IMR-90 (cell line): ENCODE measurements around the gene MRAP. TPM values are rescaled to one million over a fixed set of nuclear protein-coding genes. Genes with fewer than 3 reads are reported as not detected.

Experiments used
- ATAC-seq: fragments of 200-7000 bp; cut with Tn5 transposase; 2 replicates; pipeline ENCODE4 v1.9.1; 2020; ENCODE audit warnings: low read depth, mild to moderate bottlenecking, moderate library complexity
- BruUV-seq: library from RNA; stranded (reverse); fragments of 400-500 nt; replicated peaks from 2 replicates; lab custom pipeline; 2021; lab: Mats Ljungman, UMichigan
- CTCF ChIA-PET: fragments of 300-600 bp; formaldehyde crosslinking; extraction: SDS; loops from one replicate; lab custom pipeline; 2021; ENCODE audit warnings: antibody characterized with exemption; lab: Yijun Ruan, JAX
- POLR2A ChIA-PET: fragments of 300-600 bp; sonication (Branson Sonifier 250); formaldehyde crosslinking; loops from one replicate; lab custom pipeline; 2022; ENCODE audit warnings: antibody characterized with exemption; ENCODE audit not compliant: unreplicated experiment; lab: Charles Lee
- DNase-seq: peaks from one replicate; pipeline ENCODE4 v3.0.0; 2013
- H2AFZ ChIP-seq: replicated peaks from 2 replicates; pipeline ENCODE3; 2013; ENCODE audit warnings: low read length, mild to moderate bottlenecking; ENCODE audit not compliant: poor library complexity
- H2AK5ac ChIP-seq: 2 replicates; pipeline ENCODE4 v1.6.1; 2013; ENCODE audit warnings: low read depth, low read length, inconsistent platforms
- H2AK9ac ChIP-seq: replicated peaks from 2 replicates; pipeline ENCODE3; 2013; ENCODE audit warnings: mild to moderate bottlenecking, low read depth, low read length, moderate library complexity; ENCODE audit not compliant: poor library complexity
- H2BK120ac ChIP-seq: 2 replicates; pipeline ENCODE4 v1.6.1; 2013; ENCODE audit warnings: low read depth, low read length, inconsistent platforms
- H2BK15ac ChIP-seq: 3 replicates; pipeline ENCODE4 v1.6.1; 2013; ENCODE audit warnings: low read depth, low read length, inconsistent platforms
- H2BK20ac ChIP-seq: 2 replicates; pipeline ENCODE4 v1.6.1; 2013; ENCODE audit warnings: low read depth, mild to moderate bottlenecking, inconsistent platforms, low read length, moderate library complexity
- H2BK5ac ChIP-seq: 2 replicates; pipeline ENCODE4 v1.6.1; 2013; ENCODE audit warnings: mild to moderate bottlenecking, low read depth, low read length, inconsistent platforms; ENCODE audit not compliant: poor library complexity, severe bottlenecking
- H3K14ac ChIP-seq: replicated peaks from 2 replicates; pipeline ENCODE4 v1.6.1; 2013; ENCODE audit warnings: low read depth, low read length, inconsistent platforms
- H3K18ac ChIP-seq: 2 replicates; pipeline ENCODE4 v1.6.1; 2013; ENCODE audit warnings: low read depth, low read length, control low read depth
- H3K23ac ChIP-seq: 2 replicates; pipeline ENCODE4 v1.6.1; 2013; ENCODE audit warnings: low read depth, low read length, inconsistent platforms
- H3K27ac ChIP-seq: 2 replicates; pipeline ENCODE4 v1.5.1; 2013; ENCODE audit warnings: mild to moderate bottlenecking, control low read depth, low read length; ENCODE audit not compliant: insufficient read depth
- H3K27me3 ChIP-seq: 2 replicates; pipeline ENCODE4 v1.6.1; 2013; ENCODE audit warnings: low read length; ENCODE audit not compliant: control insufficient read depth, insufficient read depth
- H3K36me3 ChIP-seq: 2 replicates; pipeline ENCODE4 v1.6.1; 2013; ENCODE audit warnings: low read length, mixed read lengths; ENCODE audit not compliant: control insufficient read depth, insufficient read depth
- H3K4ac ChIP-seq: 2 replicates; pipeline ENCODE4 v1.6.1; 2013; ENCODE audit warnings: low read depth, low read length, inconsistent platforms
- H3K4me1 ChIP-seq: 2 replicates; pipeline ENCODE4 v1.6.1; 2013; ENCODE audit warnings: low read length, mixed read lengths; ENCODE audit not compliant: control insufficient read depth, insufficient read depth
- H3K4me2 ChIP-seq: 2 replicates; pipeline ENCODE4 v1.6.1; 2013; ENCODE audit warnings: low read depth, mild to moderate bottlenecking, control low read depth, low read length, moderate library complexity
- H3K4me3 ChIP-seq: 2 replicates; pipeline ENCODE4 v1.5.1; 2013; ENCODE audit warnings: low read depth, mild to moderate bottlenecking, control low read depth, low read length, moderate library complexity; ENCODE audit not compliant: insufficient read depth
- H3K56ac ChIP-seq: 2 replicates; pipeline ENCODE4 v1.6.1; 2013; ENCODE audit warnings: low read length, inconsistent platforms; ENCODE audit not compliant: insufficient read depth; ENCODE audit errors: extremely low read depth
- H3K79me1 ChIP-seq, 2 experiments: 2 replicates each; pipeline ENCODE4 v1.6.1; 2013; ENCODE audit warnings: low read length in 2 of 2, inconsistent platforms in 1 of 2, low read depth in 1 of 2
- H3K9ac ChIP-seq: 2 replicates; pipeline ENCODE4 v1.6.1; 2013; ENCODE audit warnings: low read depth, low read length, control low read depth
- H3K9me1 ChIP-seq: 2 replicates; pipeline ENCODE4 v1.6.1; 2013; ENCODE audit warnings: low read length, inconsistent platforms; ENCODE audit not compliant: insufficient read depth
- H3K9me3 ChIP-seq: 2 replicates; pipeline ENCODE4 v1.6.1; 2013; ENCODE audit warnings: low read length; ENCODE audit not compliant: control insufficient read depth, insufficient read depth
- H4K20me1 ChIP-seq: 2 replicates; pipeline ENCODE4 v1.6.1; 2013; ENCODE audit warnings: low read length, inconsistent platforms; ENCODE audit not compliant: insufficient read depth
- H4K5ac ChIP-seq: 2 replicates; pipeline ENCODE4 v1.6.1; 2013; ENCODE audit warnings: mild to moderate bottlenecking, low read depth, low read length, control low read depth
- H4K8ac ChIP-seq, 2 experiments: 2 replicates each; pipeline ENCODE4 v1.6.1; 2013; ENCODE audit warnings: low read depth in 2 of 2, low read length in 2 of 2, control low read depth in 1 of 2, inconsistent platforms in 1 of 2
- H4K91ac ChIP-seq: 2 replicates; pipeline ENCODE4 v1.6.1; 2013; ENCODE audit warnings: low read depth, low read length, inconsistent platforms; ENCODE audit not compliant: insufficient read depth
- BHLHE40 ChIP-seq: fragments of 150-350 bp; IDR thresholded peaks from 2 replicates; pipeline ENCODE4 v1.6.1; 2016; ENCODE audit warnings: mild to moderate bottlenecking, low read depth, low read length
- CEBPB ChIP-seq: IDR thresholded peaks from 2 replicates; pipeline ENCODE4 v1.6.1; 2012; ENCODE audit warnings: low read depth, low read length, improper control_type of control experiment
- CHD1 ChIP-seq: IDR thresholded peaks from 2 replicates; pipeline ENCODE4 v1.6.1; 2012; ENCODE audit warnings: low read depth, low read length, improper control_type of control experiment
- ELK1 ChIP-seq: fragments of 150-350 bp; IDR thresholded peaks from 2 replicates; pipeline ENCODE4 v1.6.1; 2016; ENCODE audit warnings: low read depth, mild to moderate bottlenecking, low read length, moderate library complexity, borderline replicate concordance
- FOS ChIP-seq: fragments of 150-350 bp; IDR thresholded peaks from 2 replicates; pipeline ENCODE4 v1.6.1; 2016; ENCODE audit warnings: low read depth, low read length
- MAFK ChIP-seq: IDR thresholded peaks from 2 replicates; pipeline ENCODE4 v1.6.1; 2012; ENCODE audit warnings: low read depth, low read length, improper control_type of control experiment
- NFE2L2 ChIP-seq: fragments of 150-350 bp; IDR thresholded peaks from 2 replicates; pipeline ENCODE4 v1.6.1; 2016; ENCODE audit warnings: low read depth, mild to moderate bottlenecking, low read length
- POLR2A ChIP-seq: IDR thresholded peaks from 2 replicates; pipeline ENCODE4 v1.6.1; 2012; ENCODE audit warnings: mild to moderate bottlenecking, low read depth, low read length
- RAD21 ChIP-seq: IDR thresholded peaks from 2 replicates; pipeline ENCODE4 v1.6.1; 2012; ENCODE audit warnings: low read length, improper control_type of control experiment
- RFX5 ChIP-seq: IDR thresholded peaks from 2 replicates; pipeline ENCODE4 v1.8.0; 2012; ENCODE audit warnings: low read depth, mild to moderate bottlenecking, low read length, moderate library complexity
- SMC3 ChIP-seq: fragments of 150-350 bp; IDR thresholded peaks from 2 replicates; pipeline ENCODE4 v1.6.1; 2016; ENCODE audit warnings: low read depth, mild to moderate bottlenecking, antibody characterized with exemption, low read length, moderate library complexity
- USF2 ChIP-seq: fragments of 150-350 bp; IDR thresholded peaks from 2 replicates; pipeline ENCODE4 v1.6.1; 2017; ENCODE audit warnings: mild to moderate bottlenecking, antibody characterized with exemption, low read length, low read depth
- WGBS, 2 experiments: methylation state at CpG; one replicate each; pipeline versions ENCODE4 v1.1.5 to v1.1.7; 2013; ENCODE audit warnings: missing lambda C conversion rate in 2 of 2; ENCODE audit not compliant: insufficient read length in 1 of 2; ENCODE audit errors: extremely low coverage in 2 of 2; 5-methylcytosine and 5-hydroxymethylcytosine counted together
- dilution Hi-C: fragments of 300-500 bp; cut with HindIII; formaldehyde crosslinking; loops from one replicate; pipeline ENCODE4 v1.14.3; 2018; ENCODE audit warnings: low sequenced_read_pairs; ENCODE audit not compliant: unreplicated experiment
- in situ Hi-C: fragments of 300-500 bp; cut with MboI; formaldehyde crosslinking; loops from 3 replicates; pipeline ENCODE4 v1.14.3; 2019; ENCODE audit warnings: low sequenced_read_pairs, inconsistent platforms, mixed read lengths
- intact Hi-C: fragments of 100-400 bp; cut with micrococcal nuclease; formaldehyde crosslinking; loops from 2 replicates; pipeline ENCODE4 v1.10.0; 2022
- polyA plus RNA-seq, 3 experiments: library from polyadenylated mRNA; depleted of rRNA; stranded (reverse); fragments of >200 nt; gene quantifications; 2 replicates each; pipeline ENCODE4 v1.2.3, GENCODE V29; 2012; ENCODE audit warnings: low replicate concordance in 1 of 3
- total RNA-seq: library from RNA; depleted of rRNA; stranded (reverse); fragments of >200 nt; gene quantifications from 2 replicates; pipeline ENCODE4 v1.2.3, GENCODE V29; 2012
- TF ChIP-seq, protein P1 (sequence below): conservative IDR thresholded peaks from 2 replicates; pipeline ENCODE4 v1.5.1; 2012; ENCODE audit warnings: mild to moderate bottlenecking, low read depth, low read length, improper control_type of control experiment

Gene MRAP
- total and polyA plus RNA-seq, 2 of the 4 experiments (the other 2 are of a cell fraction), result not detected

DNA sequence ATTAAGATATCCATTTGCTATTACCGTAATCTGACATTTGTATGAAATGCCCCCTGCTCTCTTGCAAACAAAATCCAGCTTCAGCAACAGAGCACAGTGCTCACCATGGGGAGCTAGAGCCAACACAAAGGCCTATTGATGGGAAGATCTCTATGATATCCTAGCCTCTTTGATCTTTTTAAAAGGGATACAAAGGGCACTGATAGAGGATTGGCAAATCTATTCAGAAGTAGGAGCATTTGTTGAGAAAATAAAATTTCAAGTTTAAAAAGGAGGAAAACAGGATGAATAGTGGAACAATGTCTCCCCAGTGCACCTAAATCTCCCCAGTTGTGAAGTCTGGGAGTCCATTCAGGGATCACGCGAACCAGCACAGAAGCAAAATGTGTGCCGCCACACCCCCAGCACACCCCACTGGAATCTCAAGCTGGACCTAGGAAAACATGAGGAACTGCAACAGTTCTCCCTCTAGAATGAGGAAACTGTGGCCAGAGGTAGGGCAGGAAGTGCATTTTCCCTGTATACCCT lies 32.2 kb downstream of the MRAP start:
- Histone ChIP-seq H2BK5ac (no peak overlapping the region), H3K56ac (no peak overlapping the region), H2BK20ac (no peak overlapping the region), H2BK120ac (no peak overlapping the region), H2AK5ac (0 out of 2 replicates have a peak overlapping the region, but pooled peaks have one; percentile 12), H4K91ac (no peak overlapping the region), H3K4ac (no peak overlapping the region), H3K9ac (no peak overlapping the region), H3K4me2 (no peak overlapping the region), H3K18ac (no peak overlapping the region), H3K23ac (no peak overlapping the region), H3K4me1 (peaks cover 6% of the 10 kb centered on the region), H3K4me3 (no peak overlapping the region), H4K5ac (no peak overlapping the region), H3K9me3 (no peaks in the 10 kb centered on the region), H3K27ac (no peak overlapping the region), H4K20me1 (no peaks in the 10 kb centered on the region; the same call in 1 of the 2 replicates), H4K8ac (no peak overlapping the region), H3K36me3 (peaks cover 37% of the 10 kb centered on the region), H2BK15ac (no peak overlapping the region), H3K9me1 (peaks cover 10% of the 10 kb centered on the region), H2AFZ (no peak overlapping the region), H3K27me3 (no peaks in the 10 kb centered on the region), H3K79me1 (peaks cover 3 to 16% of the 10 kb centered on the region in 2 experiments; a peak in 3 of 4 replicates), H2AK9ac (no peak overlapping the region), H3K14ac (no peak overlapping the region)
- ChIA-PET CTCF (no interaction called here), POLR2A (no interaction called here)
- dilution Hi-C loops, result no loop called here
- BruUV-seq, result no TSS peak
- no peak for DNase-seq
- ATAC-seq, result no peak
- in situ Hi-C loops, result no loop called here
- no peak for TF ChIP-seq CHD1
- no peak for TF ChIP-seq RAD21
- no peak for TF ChIP-seq POLR2A
- TF ChIP-seq CEBPB, result no peak
- no peak for TF ChIP-seq ELK1
- TF ChIP-seq SMC3, result no peak
- TF ChIP-seq, protein P1, sequence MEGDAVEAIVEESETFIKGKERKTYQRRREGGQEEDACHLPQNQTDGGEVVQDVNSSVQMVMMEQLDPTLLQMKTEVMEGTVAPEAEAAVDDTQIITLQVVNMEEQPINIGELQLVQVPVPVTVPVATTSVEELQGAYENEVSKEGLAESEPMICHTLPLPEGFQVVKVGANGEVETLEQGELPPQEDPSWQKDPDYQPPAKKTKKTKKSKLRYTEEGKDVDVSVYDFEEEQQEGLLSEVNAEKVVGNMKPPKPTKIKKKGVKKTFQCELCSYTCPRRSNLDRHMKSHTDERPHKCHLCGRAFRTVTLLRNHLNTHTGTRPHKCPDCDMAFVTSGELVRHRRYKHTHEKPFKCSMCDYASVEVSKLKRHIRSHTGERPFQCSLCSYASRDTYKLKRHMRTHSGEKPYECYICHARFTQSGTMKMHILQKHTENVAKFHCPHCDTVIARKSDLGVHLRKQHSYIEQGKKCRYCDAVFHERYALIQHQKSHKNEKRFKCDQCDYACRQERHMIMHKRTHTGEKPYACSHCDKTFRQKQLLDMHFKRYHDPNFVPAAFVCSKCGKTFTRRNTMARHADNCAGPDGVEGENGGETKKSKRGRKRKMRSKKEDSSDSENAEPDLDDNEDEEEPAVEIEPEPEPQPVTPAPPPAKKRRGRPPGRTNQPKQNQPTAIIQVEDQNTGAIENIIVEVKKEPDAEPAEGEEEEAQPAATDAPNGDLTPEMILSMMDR, result no peak
- no peak for TF ChIP-seq FOS
- TF ChIP-seq USF2, result no peak
- TF ChIP-seq MAFK, result no peak
- TF ChIP-seq BHLHE40, result no peak
- no peak for TF ChIP-seq NFE2L2
- TF ChIP-seq RFX5, result no peak
- WGBS, 2 experiments, result no CpG with 5 or more reads among the region's 4 CpGs
- intact Hi-C loops, result no loop called here
